HG02623 (cell line): Measurements from ENCODE around the gene KATNB1.

ENCODE experiments used
- ATAC-seq: cut with Tn5 transposase; IDR thresholded peaks from one replicate; pipeline ENCODE4 v1.9.1; 2021; ENCODE audit warnings: moderate library complexity; ENCODE audit not compliant: unreplicated experiment

KATNB1 gene

DNA sequence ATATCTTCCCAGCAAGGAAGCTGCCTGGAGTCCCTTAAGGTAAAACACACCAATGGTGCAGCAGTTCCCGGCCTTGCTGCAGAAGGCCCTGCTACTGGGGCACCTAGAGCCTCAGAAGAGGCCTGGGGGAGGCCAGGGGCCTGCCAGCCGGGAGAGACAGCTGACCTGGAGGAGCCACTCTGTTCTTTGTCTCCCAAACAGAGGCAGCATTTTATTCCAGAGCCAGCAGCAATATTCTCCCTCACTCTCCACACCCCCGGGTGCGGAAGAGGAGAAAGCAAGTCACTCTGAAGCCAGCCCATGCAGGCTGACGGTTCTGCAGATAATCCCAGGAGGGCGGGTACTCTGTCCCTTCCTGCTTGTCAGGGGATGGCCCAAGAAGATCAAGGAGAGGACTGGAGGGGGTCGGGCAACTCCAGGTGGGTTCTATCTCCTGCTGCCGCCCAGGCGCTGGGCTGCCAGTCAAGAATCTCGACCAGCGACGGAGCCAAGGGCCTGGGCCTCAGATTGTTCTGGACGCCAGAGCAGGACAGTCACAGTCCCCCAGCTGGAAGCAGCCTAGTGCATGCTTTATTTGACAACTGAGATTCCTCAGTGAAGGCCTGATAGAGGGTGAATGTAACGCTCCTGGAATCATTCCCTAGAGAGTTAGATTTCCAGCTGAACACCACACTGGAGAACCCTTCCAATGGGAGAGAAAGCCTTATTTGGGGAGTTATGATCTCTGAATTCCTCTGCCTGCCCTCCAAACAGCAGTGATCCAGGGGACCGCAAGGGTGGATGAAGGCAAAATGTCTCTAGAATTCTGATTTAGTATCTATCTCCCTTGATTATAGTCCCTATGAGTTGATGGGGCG lies 67.8 kb downstream of the KATNB1 start:
- ATAC-seq, result no peak

DNA sequence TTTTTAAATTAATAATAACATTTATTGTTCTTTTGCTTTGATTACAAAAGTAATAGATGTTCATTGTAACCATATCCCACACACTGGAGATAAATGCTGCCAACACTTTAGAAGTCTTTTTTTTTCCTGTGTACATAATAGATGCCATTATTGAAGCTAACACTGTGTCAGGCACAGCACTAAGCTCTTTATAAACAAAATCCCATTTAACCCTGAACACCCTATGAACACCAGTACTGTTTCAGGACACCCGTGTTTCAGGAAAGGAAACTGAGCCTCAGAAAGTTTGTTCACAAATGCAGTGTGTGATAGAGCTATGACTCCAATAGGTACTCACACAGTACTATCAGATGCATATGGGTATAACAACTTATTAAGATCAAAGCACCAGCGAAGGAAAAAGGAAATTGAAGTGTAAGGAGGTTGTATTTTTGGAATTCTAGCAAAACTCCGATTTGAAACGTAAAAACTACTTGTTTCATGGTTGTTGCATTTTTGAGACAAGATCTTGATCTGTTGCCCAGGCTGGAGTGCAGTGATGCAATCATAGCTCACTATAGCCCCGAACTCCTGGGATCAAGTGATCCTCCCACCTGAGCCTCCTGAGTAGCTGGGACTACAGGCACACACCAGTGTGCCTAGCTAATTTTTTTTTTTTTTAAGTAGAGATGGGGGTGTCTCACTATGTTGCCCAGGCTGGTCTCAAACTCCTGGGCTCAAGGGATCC lies 68.7 kb downstream of the KATNB1 start:
- no peak for ATAC-seq

DNA sequence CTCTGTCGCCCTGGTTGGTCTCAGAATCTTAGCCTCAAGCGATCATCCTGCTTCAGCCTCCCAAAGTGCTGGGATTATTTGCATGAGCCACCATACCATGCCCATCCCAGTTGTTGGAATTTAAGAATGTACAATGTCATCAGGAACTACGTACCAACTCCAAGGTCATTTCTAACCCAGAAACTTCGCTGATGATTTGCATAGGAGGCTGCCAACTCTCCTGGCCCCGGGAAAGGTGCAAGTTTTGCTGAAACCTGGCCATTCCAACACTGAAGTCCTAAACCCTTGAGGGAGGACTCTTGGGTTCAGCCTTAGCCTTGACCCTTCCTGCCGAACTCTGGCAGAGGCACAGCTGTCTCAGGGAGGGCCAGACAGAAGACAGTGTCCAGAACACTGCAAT lies 69.6 kb downstream of the KATNB1 start:
- ATAC-seq, result no peak
